NCI-H1436 (cell line): ENCODE measurements around the gene PATE1.

Experiments
- DNase-seq: peaks from one replicate; lab custom pipeline; 2025; lab: John Stamatoyannopoulos, UW

Gene PATE1

GRCh38 chr11:125790825-125791224, 44.7 kb downstream of the PATE1 start:
- no peak for DNase-seq

GRCh38 chr11:125797641-125798040, 51.6 kb downstream of the PATE1 start:
- DNase-seq: no peak
